GM10248 (cell line): ENCODE results near the gene EIF3F.

Experiments used
- CTCF ChIA-PET: fragments of 300-600 bp; sonication (Branson Sonifier 250); formaldehyde crosslinking; extraction: SDS; loops from one replicate; lab custom pipeline; 2021; ENCODE audit warnings: antibody characterized with exemption; lab: Yijun Ruan, JAX
- POLR2A ChIA-PET: fragments of 350-650 bp; sonication (Branson Sonifier 250); formaldehyde crosslinking; extraction: SDS; loops from one replicate; lab custom pipeline; 2020; ENCODE audit warnings: antibody characterized with exemption; lab: Yijun Ruan, JAX
- DNase-seq: peaks from one replicate; pipeline ENCODE4 v3.0.0; 2012; ENCODE audit errors: extremely low spot score
- CTCF ChIP-seq: IDR thresholded peaks from 2 replicates; pipeline ENCODE4 v1.5.1; 2012; ENCODE audit warnings: mild to moderate bottlenecking, low read depth; ENCODE audit errors: extremely low read depth, missing control alignments, control extremely low read depth

EIF3F gene

GRCh38 chr11:7969756-7970646 lies 17.1 kb upstream of the EIF3F start:
- DNase-seq = no peak
- ChIA-PET POLR2A (no interaction called here), CTCF (interaction anchor here (0.8 to 1.8 kb wide), 5 partner anchors 9 to 36 kb away, joined by 3 to 5 read pairs (median 3); no protein-coding TSS in a partner anchor)
- TF ChIP-seq CTCF = no peak

GRCh38 chr11:7971846-7972245 lies 15.3 kb upstream of the EIF3F start:
- no peak for TF ChIP-seq CTCF
- DNase-seq = no peak
- ChIA-PET POLR2A (no interaction called here), CTCF (no interaction called here)

- CTCF ChIA-PET = no interaction called here
- TF ChIP-seq CTCF = no peak
- POLR2A ChIA-PET = no interaction called here
- DNase-seq = no peak
Measured at GRCh38 chr11:7973011-7973410, 14.1 kb upstream of the EIF3F start.

GRCh38 chr11:7974668-7975067 lies 12.5 kb upstream of the EIF3F start:
- no peak for DNase-seq
- ChIA-PET CTCF (interaction anchor here (1.0 to 4.2 kb wide), 9 partner anchors 9 to 125 kb away, joined by 3 to 41 read pairs (median 4); partner anchors contain the start of genes EIF3F and NLRP10), POLR2A (no interaction called here)
- TF ChIP-seq CTCF = no peak

- no peak for TF ChIP-seq CTCF
- ChIA-PET POLR2A (interaction anchor here (1.3 kb wide), 1 partner anchor 9 kb away, joined by 3 read pairs; the partner anchor contains the start of gene EIF3F), CTCF (interaction anchor here (1.4 to 4.2 kb wide), 2 partner anchors 8 to 85 kb away, joined by 3 to 41 read pairs; partner anchors contain the start of gene EIF3F)
- DNase-seq = no peak
Measured at GRCh38 chr11:7977232-7977917, 9.8 kb upstream of the EIF3F start.

GRCh38 chr11:7981619-7982157 lies 5.4 kb upstream of the EIF3F start:
- DNase-seq = no peak
- TF ChIP-seq CTCF = no peak
- CTCF ChIA-PET = interaction anchor here (1.0 kb wide), 2 partner anchors 11 to 13 kb away, joined by 3 read pairs; no protein-coding TSS in a partner anchor
- POLR2A ChIA-PET = no interaction called here
